C1 segment of cervical spinal cord (tissue), 14 donors: ENCODE data around the gene FCRL5.

Source experiments
- DNase-seq, 14 donors: peaks; one replicate each; lab custom pipeline; 2025; lab: John Stamatoyannopoulos, UW

Gene FCRL5

DNA sequence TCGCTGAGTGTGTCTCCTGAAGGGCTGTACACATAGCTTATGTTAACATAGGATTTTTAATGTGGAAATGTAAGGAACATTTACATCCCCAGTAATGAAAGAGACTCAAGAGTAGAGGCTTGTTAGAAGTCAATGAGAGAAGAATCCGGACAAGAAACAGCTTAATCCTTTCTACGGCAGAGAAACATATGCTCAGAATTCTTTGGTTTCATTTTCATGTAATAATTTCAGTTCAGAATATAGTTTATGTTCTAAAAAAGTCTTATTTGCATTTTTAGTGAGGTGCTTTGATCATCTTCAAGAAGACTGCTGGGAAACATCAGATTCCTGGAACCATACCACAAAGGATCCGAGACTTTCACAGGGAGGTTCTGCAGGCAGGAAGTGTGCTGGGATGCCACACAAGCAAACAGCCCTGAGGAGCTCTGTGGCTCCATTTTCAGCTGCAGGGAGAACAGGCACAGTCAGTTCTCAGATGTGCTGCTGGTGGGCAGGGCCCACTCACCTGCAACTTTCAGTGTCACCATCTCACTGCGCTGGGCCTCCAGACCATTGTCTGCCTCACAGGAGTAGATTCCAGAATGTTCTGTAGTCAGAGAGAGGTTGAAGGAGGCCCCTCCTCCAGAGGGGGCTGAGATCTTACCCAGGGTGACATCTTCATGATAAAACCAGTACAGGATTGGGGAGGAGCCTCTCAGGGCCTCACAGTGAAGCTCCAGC, 28.4 kb downstream of the FCRL5 start:
- no peak for DNase-seq

GRCh38 chr1:157521056-157521455, 31.3 kb downstream of the FCRL5 start:
- DNase-seq = no peak

DNA sequence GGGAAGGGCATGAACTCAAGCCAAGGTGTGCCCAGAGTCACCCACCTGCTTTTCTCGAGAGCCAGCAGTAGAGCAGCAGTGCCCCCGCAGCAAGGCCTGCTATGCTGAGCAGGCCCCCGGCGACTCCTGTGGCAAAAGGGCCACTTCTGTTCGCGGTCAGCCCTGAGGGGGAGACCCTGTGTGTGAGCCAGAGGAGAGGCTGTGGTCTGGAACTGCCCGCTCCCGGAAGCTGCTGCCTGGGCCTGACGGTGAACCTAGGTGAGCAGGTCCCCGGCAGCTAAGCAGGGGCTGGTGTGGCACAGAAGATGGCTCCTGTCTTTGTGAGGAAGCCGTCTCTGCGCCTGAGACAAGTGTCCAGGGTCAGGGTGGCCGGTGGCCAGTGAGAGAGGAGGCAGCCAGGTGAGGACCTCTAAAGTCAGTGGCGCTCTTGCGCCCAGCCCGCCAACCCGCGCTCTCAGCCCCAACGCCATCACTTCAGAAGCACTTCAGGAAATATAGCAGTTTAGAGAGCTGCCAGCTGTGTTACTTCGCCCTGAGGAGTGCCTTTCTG, 31.9 kb downstream of the FCRL5 start:
- no peak for DNase-seq

DNA sequence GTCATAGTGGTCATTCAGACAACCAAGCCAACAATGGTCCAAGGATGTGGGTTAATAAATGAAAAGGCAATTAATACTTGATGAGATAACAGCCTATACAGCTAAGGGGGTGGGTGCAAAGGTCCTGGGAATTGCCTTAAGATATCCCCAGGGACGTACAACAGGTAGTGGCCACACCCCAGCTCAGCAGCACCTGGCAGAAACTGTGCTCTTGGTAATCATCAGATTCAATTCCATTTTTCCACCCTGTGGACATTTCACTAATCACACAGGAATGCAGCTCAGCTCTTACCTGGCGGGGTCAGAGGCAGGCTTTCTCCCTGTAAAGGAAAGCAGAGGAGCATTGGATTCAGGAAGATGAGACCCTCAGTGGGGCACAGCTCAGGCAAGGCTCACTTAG, 32.9 kb downstream of the FCRL5 start:
- DNase-seq = no peak

DNA sequence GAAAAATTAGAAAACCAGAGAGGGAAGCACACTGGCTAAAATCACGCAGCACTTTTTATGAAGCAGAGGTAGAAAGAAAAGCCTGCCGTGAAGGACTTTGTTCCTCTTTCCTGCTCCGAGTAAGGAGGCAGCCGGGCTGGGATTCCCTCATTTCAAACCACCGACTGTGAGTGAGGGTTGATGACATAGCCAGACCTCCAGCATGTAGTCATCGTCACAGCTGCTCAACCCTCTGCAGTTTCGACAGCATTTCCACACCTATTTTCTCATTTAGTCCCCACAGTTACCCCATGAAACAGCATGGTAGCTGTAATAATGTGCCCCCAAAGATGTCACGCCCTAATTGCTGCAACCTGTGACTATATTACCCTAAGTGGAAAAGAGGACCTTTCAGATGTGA, 35.3 kb downstream of the FCRL5 start:
- no peak for DNase-seq

- no peak for DNase-seq
These were observed 36.6 kb downstream of the FCRL5 start for GRCh38 chr1:157515709-157516108.

DNA sequence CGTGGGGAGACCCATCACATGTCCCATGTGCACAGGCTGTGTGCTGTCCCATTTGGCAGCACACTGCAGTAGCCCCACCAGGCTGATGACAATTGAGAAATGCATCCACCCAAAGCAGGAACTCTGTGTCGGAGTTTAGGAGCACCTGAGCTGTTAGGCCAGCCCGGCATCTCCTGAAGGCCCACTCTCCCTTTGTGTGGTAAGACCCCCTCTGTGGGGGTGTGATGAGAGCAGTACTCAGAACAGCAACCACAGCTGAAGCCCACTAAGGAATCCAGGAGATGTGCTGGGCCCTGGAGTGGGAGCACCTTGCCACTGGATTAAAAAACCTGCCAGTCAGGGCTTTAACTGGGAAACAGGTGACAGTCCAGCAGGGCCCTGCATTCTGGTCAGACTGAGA, 37.2 kb downstream of the FCRL5 start:
- no peak for DNase-seq

DNA sequence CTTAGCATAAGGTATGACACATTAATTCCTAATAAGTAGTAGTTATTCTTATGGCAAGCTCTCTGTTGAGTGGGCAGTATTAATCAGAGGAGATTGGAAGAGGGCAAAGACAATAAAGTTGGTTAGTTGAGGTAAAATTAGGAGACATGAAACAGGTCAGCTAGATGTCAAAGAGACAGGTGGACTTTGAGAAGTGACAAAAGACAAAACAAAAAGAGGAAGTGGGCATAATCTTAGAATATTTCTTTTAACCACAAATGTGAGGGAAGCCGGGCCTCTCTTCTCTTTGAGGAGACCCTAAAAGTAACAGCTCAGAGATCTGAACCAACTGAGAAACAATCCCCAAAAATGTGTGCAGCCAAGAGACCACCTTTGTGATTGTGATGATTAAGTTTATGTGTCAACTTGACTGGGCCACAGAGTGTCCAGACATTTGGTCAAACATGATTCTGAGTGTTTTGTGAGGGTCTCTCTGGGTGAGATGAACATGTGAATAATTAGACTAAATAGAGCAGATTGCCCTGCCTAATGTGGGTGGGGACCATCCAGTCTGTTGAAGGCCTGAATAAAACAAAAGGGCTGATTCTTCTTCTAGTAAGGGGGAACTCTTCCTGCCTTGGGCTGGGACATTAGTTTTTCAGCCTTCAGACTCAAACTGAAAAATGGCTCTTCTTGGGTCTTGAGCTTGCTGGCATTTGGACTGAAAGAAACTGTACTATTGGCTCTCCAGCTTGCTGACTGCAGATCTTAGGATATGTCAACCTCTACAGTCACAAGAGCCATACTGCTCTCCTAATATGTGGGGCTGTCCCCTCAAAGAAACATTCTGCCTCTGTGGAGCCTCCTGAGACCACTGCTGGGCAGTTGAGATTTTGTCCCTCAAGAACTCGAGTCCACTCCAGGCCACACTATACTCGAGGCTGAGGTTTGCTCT, 40.0 kb downstream of the FCRL5 start:
- DNase-seq = no peak

DNA sequence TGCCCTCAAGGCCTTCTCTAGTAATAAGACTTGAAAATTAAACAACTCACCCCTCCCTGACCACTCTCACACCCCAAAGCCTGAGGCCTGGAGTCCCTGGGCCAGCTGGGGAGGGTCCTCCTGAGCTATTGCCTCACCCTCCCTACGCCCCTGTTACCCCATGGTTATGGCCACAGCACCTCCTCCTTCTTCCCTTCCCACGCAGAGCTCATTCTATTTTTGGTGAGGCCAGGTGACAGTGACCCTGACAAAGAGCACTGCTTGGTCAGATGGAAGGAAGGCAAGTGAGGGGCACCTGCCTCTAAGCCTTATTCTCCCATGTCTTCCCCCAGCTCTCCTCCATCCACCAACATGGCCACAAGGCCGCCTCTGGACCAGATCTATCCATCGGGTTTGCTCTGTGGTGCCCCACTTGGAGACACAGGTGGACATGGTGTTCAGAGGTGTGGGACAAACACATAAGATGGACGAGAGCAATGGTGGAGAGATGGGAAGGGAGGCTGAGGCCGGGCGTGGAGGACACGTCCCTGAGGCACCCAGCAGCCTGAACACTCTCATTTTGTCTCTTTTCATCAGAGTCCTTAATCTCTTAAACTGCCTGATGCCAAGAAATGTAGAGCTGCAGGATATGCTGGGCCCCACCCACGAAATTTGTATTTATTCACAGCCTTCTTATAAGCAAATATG, 42.6 kb downstream of the FCRL5 start:
- DNase-seq = no peak

- peak in 8 of 14 donors; percentile 5 to 41 (median 16) for DNase-seq
These were observed 46.6 kb downstream of the FCRL5 start for GRCh38 chr1:157505481-157506272.

DNA sequence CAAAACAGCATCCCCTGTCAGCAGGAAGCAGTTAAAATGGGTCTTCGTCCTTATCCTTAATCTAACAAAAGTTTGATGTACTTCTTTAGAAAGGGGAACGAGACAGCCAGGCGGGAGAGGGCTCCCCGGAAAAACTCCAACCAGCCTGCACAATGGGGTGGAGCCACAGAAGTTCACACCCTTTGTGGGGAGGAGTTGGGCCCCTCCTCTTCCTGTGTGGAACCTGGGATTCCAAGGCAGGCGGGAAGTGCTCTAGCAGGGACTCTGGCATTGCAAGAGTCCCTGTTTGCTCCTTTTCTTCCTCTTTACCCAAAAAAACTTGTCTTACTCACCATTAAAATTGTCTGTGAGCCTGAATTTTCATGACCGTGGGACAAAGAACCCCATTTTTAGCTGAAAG, 47.7 kb downstream of the FCRL5 start:
- no peak for DNase-seq

- DNase-seq = no peak
These were observed 52.8 kb downstream of the FCRL5 start for GRCh38 chr1:157499521-157499920.

DNA sequence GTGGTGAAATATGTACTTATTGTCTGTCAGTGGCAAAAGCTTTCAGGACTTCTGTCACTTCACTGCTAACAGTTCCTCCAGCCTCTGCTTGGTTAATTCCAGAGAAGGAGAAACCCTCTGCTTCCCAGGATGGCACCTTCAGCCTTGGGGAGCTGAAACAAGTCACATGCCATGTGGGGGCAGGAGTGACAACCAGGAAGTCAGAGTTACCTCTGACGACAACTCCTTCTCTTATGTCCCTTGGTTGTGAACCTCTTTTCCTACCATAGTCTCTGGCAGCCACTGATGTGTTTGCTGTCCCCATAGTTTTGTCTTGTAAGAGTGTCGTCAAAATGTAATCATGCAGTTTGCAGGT, 53.6 kb downstream of the FCRL5 start:
- no peak for DNase-seq

GRCh38 chr1:157497987-157498735, 54.2 kb downstream of the FCRL5 start:
- DNase-seq = no peak

- no peak for DNase-seq
These were observed 55.0 kb downstream of the FCRL5 start for GRCh38 chr1:157497284-157497683.

DNA sequence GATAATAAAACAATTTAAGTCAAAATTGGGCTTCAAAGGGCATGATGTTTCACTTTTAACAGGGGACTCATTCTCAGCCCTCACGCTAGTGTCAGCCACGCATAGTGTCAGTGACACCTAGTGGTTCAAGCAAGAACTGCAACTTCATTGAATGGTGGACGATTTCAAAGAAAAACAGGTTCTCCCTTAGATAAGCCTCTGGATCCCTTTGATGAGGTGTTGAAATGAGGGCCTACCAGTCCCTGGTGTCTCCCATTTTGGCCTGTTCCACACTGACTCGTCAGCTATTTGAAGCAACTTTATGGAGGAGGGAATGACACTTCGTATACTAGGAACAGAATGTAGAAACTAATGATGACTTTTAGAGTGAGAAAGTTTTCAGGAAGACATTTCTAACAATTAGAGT, 56.2 kb downstream of the FCRL5 start:
- DNase-seq = peak in 3 of 14 donors; percentile 1

- DNase-seq = no peak
These were observed 57.0 kb downstream of the FCRL5 start for GRCh38 chr1:157495285-157495684.

DNA sequence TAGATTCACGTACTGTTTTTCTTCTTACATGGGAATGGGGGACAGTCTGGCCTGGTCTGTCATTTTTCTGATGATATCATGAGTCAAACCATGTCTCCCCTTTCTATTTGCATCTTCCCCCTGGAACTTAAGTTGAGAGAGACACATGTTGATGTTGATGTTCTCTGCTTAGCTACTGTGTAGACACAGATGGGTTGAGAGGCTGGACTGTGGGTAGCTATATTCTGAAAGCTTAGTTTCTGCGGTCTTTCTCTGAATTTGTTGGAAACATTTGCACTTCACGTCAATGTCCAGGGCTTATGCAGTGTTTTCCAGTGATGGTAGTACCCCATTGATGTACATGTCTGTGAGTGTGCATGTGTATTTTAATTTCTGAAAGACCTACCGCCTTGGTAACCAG, 58.2 kb downstream of the FCRL5 start:
- DNase-seq = no peak

DNA sequence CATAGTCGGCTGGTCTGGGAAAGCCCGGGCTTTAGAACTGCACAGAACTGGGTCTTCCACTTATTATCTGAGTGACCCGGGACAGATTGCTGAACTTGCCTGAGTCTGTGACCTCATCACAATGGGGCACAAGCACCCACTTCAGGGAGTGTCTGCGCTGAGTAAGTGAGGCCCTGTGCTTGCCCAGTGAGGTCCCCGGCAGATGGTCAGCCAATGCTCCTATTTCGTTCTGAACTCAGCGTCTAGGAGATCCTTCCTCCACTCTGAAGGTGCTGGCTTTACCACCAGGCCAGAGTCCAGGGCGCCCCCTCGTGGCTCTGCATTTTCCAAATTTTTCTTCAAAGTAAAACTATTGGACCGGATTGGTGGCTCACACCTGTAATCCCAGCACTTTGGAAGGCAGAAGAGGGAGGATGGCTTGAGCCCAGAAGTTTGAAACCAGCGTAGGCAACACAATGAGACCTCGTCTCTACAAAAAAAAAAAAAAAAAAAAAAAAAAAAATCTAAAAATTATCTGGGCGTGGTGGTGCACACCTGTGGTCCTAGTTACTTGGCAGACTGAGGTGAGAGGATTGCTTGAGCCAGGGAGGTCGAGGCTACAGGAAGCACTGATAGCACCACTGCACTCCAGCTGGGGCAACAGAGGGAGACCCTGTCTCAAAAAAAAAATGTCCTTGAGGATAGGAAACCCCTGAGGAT, 61.7 kb downstream of the FCRL5 start:
- peak in 6 of 14 donors; percentile 4 to 28 (median 12) for DNase-seq

GRCh38 chr1:157488156-157488555, 64.2 kb downstream of the FCRL5 start:
- DNase-seq = no peak
